Left ventricle myocardium inferior (tissue), 1 donor: ENCODE measurements around the gene EFCAB13. TPM values are rescaled to one million over a fixed set of nuclear protein-coding genes. Genes with fewer than 3 reads are reported as not detected.
"Not testable (repeated sequence)": the region's sequence is repeated elsewhere in the genome, so short reads cannot be mapped to it uniquely, and the experiment has no call there.

Experiments
- DNase-seq: peaks from one replicate; pipeline ENCODE4 v3.0.0-alpha.2; 2020
- H3K27ac ChIP-seq: fragments of 200-600 bp; replicated peaks from 2 replicates; pipeline ENCODE4 v1.8.0; 2021
- H3K27me3 ChIP-seq: fragments of 200-600 bp; 2 replicates; pipeline ENCODE4 v1.8.0; 2021; ENCODE audit warnings: low read depth
- H3K36me3 ChIP-seq: fragments of 200-600 bp; 2 replicates; pipeline ENCODE4 v1.8.0; 2021
- H3K4me1 ChIP-seq: fragments of 200-600 bp; 2 replicates; pipeline ENCODE4 v1.8.0; 2021
- H3K4me3 ChIP-seq: fragments of 200-600 bp; 2 replicates; pipeline ENCODE4 v1.8.0; 2021; ENCODE audit warnings: mild to moderate bottlenecking, moderate library complexity
- H3K9me3 ChIP-seq: fragments of 200-600 bp; replicated peaks from 2 replicates; pipeline ENCODE4 v1.8.0; 2021
- CTCF ChIP-seq: fragments of 200-600 bp; IDR thresholded peaks from 2 replicates; pipeline ENCODE4 v1.8.0; 2021; ENCODE audit warnings: antibody characterized with exemption, mild to moderate bottlenecking, borderline replicate concordance
- intact Hi-C: fragments of 100-400 bp; cut with micrococcal nuclease; formaldehyde crosslinking; loops from one replicate; pipeline ENCODE4 v1.11.0; 2022
- total RNA-seq: library from RNA; stranded (reverse); fragmentation: NEBNext Ultra II Directional; extraction: Animal tissue kit (Norgen Biotek cat#: 25700); gene quantifications from one replicate; pipeline ENCODE4 v1.2.1, GENCODE V29; 2021
- donor health status: DM: no; HTN: yes; CAD: no; lungs with severe emphysema.

The EFCAB13 gene
- total RNA-seq, 1 donor from 2014 or later, result 2.6 TPM

GRCh38 chr17:47363171-47363570 is 39.4 kb downstream of the EFCAB13 start:
- H3K27ac ChIP-seq, result no peak overlapping the region
- intact Hi-C loops, result no loop called here
- H3K9me3 ChIP-seq, result no peaks in the 10 kb centered on the region
- H3K27me3 ChIP-seq, result no peaks in the 10 kb centered on the region
- no peaks in the 10 kb centered on the region for H3K4me1 ChIP-seq
- H3K36me3 ChIP-seq, result no peaks in the 10 kb centered on the region
- no peak for DNase-seq
- TF ChIP-seq CTCF, result no peak
- H3K4me3 ChIP-seq, result no peak overlapping the region

- H3K9me3 ChIP-seq, result peaks cover 8% of the 10 kb centered on the region
- TF ChIP-seq CTCF, result no peak
- no peak overlapping the region for H3K4me3 ChIP-seq
- no peaks in the 10 kb centered on the region for H3K27me3 ChIP-seq
- no peaks in the 10 kb centered on the region for H3K36me3 ChIP-seq
- DNase-seq, result no peak
- intact Hi-C loops, result no loop called here
- no peaks in the 10 kb centered on the region for H3K4me1 ChIP-seq
- no peak overlapping the region for H3K27ac ChIP-seq
Observed at GRCh38 chr17:47367257-47367656, 43.5 kb downstream of the EFCAB13 start.

- Histone ChIP-seq H3K4me3 (no peak overlapping the region), H3K36me3 (no peaks in the 10 kb centered on the region), H3K9me3 (peaks cover 18% of the 10 kb centered on the region), H3K27me3 (no peaks in the 10 kb centered on the region), H3K27ac (no peak overlapping the region), H3K4me1 (no peaks in the 10 kb centered on the region)
- no peak for DNase-seq
- intact Hi-C loops, result no loop called here
- no peak for TF ChIP-seq CTCF
Observed at GRCh38 chr17:47368262-47368661, 44.5 kb downstream of the EFCAB13 start.

GRCh38 chr17:47370899-47371298 is 47.1 kb downstream of the EFCAB13 start:
- H3K27me3 ChIP-seq, H3K4me3 ChIP-seq, H3K36me3 ChIP-seq, H3K4me1 ChIP-seq, DNase-seq, H3K27ac ChIP-seq, intact Hi-C loops: not testable (repeated sequence)
- H3K9me3 ChIP-seq, result peaks cover 28% of the 10 kb centered on the region

- Histone ChIP-seq H3K27ac (no peak overlapping the region), H3K9me3 (peaks cover 28% of the 10 kb centered on the region), H3K4me1 (no peaks in the 10 kb centered on the region), H3K27me3 (no peaks in the 10 kb centered on the region), H3K36me3 (peaks cover 6% of the 10 kb centered on the region), H3K4me3 (no peak overlapping the region)
- intact Hi-C loops, result no loop called here
- TF ChIP-seq CTCF, result no peak
- no peak for DNase-seq
Observed at GRCh38 chr17:47373002-47373401, 49.2 kb downstream of the EFCAB13 start.

GRCh38 chr17:47376247-47376646 is 52.5 kb downstream of the EFCAB13 start:
- Histone ChIP-seq H3K4me1 (no peaks in the 10 kb centered on the region), H3K4me3 (no peak overlapping the region), H3K27ac (no peak overlapping the region), H3K36me3 (peaks cover 6% of the 10 kb centered on the region), H3K27me3 (no peaks in the 10 kb centered on the region), H3K9me3 (peaks cover 28% of the 10 kb centered on the region)
- no peak for TF ChIP-seq CTCF
- DNase-seq, result no peak
- intact Hi-C loops, result no loop called here
